NOMO-1 (cell line): ENCODE data around the gene TXNRD2.

ENCODE experiments used
- DNase-seq, 2 experiments: peaks; one replicate each; lab custom pipeline; 2025; ENCODE audit not compliant: unreplicated experiment in 2 of 2; lab: John Stamatoyannopoulos, UW

Gene TXNRD2

DNA sequence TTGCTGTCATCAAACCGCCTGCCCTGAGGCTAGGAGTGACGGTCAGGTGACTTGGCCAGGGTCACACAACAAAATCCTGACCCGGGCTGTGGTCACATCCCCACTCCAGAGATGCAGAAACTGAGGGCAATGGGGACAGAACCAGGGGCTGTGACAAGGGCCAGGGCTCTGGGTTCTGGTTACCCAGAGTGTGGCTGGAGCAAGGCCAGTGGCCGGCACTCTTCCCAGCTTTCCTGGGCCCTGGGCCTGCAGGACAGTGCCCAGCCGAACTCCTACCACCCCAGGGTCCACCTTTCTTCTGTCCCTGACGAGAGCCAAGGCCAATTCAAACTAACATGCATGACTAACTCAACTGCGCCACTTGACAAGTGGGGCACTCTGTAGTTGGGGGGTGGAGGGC, 39.1 kb upstream of the TXNRD2 start:
- no peak for DNase-seq

DNA sequence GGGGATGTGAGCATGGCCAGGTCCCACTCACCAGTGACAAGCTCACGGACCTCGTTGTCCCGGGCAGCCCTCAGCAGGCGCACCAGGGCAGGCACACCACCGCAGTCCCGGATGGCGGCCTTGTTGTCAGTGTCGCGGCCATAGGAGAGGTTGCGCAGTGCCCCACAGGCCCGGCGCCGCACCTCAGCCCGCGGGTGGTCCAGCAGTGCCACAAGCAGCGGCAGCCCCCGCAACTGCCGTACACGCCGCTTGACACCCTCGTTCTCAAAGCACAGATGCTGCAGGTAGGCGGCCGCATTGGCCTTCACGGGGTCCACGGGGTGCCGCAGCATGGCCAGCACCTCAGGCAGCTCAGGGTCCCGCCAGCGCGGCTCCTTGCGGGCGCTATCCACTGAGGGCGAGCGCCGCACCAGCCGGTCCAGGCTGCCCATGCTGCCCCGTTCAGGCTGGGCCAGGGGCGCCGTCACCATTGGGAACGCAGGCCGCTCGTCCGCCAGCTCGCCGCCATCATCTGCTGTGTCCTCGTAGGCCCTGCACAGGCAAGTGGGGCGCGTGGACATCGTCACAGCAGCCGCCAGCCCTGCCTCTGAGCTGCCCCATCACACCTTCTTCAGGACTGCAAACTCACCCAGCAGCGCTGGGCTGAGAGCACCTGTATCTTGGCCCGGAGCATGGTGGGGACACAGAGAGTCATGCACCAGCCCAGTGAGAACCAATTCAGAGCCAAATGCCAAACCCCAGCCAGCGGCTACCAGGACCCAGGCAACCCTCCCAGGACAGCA, 38.3 kb upstream of the TXNRD2 start:
- DNase-seq, result no peak

DNA sequence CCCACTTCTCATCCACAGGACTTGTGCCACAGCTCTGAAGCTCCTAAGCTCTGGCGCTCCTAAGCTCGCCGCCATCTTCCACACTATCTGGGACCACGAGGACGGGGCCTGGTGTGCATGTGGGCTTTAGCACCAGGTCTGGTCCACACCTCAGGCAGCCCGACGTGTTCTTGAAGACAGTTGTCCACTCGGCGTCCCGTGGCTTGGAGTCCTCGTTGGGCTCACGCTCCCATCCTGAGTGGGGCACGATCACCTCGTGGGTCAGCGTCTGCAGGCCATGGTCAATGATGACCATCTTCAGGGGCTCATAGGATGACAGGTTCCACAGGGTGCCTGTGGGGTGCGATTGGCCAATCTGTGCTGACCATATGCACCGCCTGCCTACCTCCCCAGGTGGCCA, 37.1 kb upstream of the TXNRD2 start:
- no peak for DNase-seq

DNA sequence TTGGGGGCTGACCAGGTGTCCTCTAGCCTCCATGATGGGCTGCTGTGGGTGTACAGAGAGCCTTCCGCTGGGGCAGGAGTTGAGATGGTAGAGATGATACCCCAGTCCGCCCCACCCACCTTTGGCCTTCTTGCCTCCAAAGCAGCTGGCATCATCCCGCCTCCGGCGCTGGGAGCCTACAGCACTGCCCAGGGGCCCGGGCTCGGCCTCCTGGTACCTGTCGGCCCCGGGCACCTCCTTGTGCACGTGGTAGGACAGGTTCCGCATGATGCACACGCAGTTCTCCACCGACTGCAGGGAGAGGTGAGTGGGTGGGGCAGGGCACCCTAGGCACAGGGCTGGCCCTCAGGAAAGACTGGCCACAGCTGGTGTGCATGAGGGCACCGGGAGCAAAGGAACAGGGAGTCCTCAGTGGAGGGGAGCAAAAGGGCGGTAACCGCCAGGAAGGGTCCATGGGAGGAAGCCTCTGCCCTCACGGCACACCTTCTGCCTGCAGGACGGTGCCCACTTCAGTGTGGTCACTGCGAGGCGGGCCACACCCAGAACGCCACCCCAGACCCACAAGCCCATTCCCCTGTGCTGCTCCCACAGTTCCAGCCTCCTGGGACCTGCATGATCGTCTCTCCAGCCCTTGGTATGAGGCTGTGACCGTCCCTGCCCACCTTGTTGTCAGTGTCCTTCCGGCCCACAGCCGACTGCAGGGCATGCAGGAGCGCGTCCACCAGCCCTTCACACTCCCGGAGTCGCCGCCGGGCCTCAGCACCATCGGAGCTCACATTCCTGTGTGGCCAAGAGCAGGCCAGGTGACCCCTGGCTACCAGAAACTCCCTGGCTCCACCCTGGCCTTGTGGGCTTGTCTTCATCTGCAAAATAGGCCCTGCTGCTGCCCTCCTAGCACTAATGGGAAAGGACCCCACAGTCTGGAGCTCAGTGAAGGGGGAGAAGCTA, 36.0 kb upstream of the TXNRD2 start:
- no peak for DNase-seq

DNA sequence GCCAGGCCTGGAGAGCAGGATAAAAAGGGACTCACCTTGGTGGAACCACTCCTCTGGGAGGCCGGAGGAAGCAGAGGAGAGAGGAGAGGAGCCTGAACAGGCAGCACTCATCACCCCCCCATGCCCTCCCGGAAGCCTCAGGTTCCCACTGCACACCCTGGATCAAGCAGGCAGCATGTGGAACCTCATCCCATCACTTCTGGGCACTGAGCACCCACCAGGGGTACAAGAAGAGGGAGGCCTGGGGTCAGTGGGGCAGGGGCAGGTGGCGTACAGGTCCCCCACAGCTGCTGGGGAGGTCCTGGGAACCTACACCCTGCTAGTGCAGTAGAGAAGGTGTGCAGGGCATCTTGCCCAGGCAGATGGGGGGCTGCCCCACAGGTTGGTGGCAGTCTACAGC, 35.1 kb upstream of the TXNRD2 start:
- no peak for DNase-seq

DNA sequence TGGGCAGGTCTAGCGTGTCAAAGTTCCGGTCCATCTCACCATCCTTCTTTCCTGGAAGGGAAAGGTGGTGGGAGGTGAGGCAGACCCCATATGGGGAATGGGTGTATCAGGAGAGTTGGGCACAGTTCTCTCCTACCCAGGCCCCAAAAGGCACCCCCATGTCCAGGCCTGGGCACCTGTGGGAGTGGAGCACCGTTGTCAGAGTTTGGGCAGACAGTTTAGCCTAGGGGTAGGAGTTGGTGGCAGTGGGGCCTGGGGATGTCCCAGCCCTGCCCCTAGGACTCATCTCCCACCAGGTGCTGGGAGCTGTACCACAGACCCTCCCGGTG, 34.1 kb upstream of the TXNRD2 start:
- no peak for DNase-seq

DNA sequence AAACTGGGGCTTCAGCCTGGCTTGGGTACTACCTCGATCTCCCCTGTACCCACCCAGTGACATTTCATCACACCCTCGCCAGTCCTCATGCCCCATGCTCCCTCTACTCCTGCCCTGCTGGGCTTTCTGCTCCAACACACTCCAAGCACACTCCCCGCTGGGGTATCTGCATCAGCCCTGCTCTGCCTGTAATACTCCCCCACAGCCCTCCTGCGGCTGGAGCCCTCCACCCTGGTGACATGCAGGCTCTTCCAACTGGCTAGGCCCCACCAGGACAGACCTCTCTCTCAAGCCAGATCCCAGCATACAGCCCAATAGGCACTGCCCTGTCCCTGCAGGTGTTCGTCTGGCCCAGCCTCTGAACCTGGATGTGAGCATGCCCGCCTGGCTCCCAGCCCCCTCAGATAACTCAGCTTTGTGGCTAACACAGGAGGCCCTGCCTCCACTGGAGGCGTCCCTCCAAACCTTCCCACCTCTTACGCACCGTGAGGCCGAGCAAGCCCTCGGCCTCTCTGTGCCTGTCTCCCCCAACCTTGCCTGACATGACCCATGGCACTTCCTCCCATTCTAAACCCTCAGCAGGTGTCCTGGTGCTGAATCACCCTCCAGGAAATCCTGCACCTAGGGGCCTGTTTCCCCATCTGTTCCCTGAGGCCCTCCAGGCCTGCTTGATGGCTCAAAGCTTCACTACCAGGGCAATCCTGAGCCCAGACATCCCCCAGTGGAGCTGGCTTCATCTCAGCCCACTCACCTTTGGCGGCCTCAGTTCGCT, 33.5 kb upstream of the TXNRD2 start:
- peak in 1 of 2 experiments; percentile 2 for DNase-seq

DNA sequence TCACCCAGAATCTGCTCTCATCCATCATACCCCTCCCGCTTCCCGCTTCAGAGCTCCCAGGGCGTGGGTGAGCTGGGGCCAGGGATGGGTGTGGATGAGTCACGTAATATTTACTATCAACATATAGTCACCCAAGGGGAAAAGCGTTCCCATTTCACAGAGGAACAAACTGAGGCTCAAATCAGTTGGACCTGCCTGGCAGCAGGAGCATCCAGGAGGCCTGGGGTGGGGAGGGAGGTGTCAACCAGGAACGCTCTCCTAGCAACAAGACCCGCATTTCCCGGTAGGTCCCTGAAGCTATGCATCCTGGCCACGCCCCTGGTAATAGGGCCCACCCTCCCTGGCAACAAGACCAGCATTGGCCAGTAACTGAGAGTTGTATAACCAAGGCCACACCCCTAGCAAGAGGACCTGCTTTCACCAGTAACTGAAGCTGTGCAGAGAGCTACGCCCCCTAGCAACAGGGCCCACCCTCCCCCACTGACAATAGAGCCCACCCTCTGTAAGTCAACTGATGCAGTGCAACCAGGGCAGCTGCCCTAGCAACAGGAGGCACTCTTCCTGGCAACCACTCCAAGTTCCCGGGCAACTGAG, 32.7 kb upstream of the TXNRD2 start:
- peak; percentile 13 to 23 for DNase-seq

DNA sequence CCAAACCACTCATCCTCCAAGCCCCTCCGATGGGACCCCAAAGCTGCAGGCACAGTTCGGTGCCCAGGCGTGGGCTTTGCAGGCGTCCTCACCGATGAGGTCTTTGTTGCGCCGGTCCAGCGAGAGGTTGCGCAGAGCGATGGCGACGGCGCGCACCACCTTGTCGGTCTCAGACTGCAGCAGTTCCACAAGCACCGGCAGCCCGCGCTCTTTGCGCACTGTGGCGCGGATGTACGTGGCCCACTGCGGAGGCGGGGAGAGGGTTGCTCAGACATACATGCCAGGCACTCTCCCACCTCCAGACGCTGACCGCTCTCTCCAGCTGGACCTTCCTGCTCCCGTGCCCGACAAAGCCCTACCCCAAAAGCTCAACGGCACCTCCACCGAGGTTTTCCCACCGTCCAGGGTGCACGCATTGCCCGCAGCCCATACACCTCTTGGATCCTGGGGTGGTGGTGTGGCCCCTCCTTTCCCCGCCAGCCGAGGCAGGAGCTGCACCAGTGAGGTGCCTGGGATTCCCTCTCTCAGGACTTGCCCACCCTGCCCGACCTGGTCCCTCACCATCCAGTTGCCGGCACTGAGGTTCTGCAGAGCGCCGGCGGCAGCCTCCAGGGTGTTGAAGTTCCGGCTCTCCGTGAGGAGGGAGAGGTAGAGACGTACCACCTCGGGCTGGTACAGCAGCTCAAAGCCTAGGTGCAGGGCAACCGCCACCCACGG, 32.1 kb upstream of the TXNRD2 start:
- no peak for DNase-seq

DNA sequence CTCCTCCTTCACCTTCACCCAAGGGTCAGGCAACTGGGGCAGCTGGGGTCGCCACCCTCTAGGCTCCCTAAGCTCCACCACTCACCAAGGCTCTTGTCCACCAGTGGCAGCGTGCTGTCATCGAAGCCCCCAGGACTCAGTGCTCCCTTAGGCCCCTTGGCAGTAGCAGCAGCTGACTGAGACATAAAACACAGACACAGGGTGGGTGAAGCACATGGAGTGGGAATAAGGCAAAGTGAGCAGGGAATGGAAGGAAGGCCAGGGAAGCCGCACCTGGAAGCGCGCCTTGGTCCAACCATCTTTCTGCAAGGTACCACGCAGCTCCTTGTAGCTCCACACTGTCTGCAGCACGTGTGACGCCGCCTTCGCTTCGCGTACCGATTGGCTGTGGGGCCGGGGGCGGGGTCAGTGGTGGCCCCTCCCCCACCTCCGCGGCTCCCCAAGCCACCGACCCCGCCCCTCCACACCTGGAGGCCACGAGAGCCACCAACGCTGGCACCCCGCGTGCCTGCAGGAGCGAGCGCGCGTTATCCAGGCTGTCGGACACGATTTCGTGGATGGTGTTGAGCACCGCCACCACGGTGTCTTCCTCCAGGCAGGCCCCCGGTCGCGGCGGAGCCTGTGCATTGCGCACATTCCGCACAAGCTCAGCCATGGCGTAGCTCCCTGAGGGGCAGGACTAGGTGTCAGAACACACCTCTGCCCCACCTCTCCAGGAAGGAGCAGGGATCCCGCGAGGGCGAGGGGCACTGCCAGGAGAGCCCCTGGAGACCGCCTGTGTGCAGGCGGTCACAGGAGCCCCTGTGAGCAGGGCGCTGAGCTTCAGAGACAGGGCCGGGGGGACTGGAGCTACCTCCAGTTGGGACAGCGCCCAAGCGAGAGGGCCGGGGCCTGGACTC, 31.3 kb upstream of the TXNRD2 start:
- DNase-seq, result no peak

DNA sequence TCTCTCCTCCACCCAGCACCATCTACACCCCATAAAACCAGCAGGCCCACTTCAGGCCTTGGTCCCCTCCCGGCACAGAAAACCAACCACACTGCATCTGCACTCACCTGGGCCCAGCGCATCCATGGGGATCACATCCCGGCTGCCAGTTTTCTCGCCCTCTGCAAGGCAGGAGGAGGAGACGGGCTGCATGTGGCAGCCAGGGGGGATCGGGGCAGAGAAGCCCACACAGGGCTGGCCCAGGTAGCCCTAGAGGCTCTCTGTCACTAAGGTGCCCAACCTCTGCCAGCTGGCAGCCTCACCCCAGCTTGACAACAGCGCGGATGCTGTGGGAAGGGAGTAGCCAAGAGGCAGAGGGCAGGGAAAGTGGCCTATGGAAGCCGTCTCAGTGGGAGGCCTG, 30.6 kb upstream of the TXNRD2 start:
- DNase-seq, result no peak

DNA sequence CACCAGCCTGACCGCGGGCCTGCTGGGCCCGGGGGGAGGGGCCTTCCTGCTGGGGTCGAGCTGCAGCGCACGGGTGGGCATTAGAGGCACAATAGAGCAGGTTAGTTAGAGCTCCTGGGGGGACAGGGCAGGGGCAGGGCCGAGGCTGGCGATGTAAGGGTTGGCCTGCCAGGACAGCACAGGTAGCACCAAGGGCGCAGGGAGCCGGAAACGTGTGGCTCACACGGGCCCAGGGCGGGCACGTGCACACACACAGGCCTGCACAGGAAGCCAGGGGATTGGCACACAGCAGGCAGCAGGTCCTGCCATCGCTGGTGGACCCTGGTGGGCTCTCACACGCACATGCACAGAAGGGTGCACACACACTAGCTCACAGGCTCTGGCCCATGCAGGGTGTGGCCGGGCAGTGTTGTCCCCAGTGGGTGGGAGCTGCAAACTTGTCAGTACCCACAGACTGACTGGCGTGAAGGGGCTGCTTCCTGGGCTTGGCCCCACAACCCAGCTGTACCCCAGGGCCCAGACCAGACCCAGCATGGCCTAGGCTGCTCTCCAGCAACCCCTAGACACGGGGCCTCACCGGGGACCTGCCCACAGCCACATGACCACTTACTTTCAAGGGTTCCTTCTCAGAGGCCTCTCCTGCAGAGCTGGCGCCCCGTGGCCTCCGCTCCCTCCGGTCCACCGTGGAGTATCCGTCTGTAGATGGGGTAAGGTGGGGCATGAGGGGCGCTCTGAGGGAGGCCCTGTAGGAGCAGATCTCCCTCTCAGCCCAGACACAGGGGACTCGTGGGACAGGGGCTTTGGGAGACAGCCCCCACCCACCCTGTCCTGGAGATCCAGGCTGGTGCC, 29.9 kb upstream of the TXNRD2 start:
- no peak for DNase-seq

DNA sequence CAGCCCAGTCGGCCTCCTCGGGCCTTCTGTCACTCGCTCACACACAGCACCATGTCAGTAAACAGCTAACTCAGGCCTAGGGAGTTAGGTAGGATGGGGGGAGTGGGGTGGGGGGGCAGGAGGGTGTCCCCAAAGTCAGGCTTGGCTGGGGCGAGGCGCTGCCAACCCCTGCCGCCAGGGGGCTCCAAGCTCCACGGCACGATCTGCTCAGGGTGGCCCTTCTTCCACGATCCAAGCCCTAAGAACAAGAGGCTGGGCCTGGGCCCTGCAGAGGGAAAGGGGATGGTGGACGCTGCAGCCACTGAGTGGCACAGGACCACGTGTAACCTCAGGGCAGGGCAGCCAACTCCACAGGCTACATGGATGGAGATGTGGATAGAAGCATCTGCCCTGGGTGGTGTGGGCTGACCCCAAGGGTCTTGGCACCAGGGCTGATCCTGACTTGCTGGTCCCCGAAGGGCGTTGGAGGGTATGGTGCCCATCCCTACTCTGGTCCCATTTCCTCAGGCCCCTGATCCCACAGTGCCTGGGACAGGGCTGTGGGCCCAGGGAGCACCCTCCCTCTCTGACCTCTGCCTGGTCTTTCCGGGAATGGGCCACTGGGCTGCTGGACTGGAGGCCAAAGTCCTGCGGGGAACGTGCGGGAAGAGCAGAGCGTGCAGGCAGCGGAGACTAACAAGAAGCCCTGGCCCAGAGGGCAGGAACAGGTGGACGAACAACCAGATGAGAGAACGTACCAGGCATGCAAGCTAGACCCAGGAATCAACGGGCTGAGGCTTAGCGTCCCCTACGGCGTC, 29.1 kb upstream of the TXNRD2 start:
- peak; percentile 37 to 55 for DNase-seq

DNA sequence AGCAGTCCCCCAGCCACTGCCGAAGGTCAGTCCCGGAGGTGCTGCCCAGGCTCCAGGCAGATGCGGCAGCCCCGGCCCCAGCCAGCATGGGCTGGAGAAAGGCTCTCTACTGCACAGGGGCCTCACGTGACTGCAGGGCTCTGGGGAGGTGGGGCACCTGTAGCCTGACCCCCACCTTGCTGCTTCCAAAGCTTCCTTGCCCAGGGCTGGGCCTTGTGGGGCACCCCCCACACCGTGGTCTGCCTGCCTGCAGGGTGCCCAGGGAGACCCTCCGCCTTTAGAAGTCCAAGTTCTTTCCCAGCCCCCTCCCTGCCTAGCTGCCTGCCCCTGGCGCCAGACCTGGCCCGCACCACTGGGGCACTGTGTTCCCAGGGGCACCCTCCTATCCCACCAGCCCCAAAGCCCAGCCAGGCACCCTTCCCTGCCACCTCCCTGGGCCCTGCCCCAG, 28.4 kb upstream of the TXNRD2 start:
- DNase-seq, result no peak

DNA sequence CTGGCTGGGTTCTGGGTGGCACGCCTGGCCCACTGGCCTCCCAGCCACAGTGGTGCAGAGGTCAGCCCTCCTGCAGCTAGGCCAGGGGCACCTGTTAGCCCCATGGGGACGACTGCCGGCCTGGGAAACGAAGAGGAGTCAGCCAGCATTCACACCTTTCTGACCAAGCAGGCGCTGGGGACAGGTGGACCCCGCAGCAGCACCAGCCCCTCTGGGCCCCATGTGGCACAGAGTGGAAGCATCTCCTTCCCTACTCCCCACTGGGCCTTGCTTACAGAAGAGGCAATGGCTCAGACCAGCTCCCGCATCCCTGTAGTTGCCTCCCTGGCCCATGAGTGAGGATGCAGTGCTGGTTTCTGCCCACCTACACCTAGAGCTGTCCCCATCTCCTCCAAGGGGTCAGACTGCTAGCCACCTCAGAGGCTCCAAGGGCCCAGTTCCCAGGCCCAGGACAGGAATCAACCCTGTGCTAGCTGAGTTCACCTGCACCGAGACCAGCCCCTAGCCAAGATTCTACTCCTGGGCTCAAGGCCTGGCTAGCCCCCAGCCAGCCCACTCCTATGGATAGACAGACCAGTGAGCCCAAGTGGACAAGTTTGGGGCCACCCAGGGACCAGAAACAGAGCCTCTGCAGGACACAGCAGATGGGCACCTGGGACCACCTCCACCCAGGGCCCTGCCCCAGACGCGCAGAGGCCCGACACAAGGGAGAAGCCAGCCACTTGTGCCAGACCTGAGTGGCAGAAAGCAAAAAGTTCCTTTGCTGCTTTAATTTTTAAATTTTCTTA, 27.7 kb upstream of the TXNRD2 start:
- DNase-seq, result no peak

DNA sequence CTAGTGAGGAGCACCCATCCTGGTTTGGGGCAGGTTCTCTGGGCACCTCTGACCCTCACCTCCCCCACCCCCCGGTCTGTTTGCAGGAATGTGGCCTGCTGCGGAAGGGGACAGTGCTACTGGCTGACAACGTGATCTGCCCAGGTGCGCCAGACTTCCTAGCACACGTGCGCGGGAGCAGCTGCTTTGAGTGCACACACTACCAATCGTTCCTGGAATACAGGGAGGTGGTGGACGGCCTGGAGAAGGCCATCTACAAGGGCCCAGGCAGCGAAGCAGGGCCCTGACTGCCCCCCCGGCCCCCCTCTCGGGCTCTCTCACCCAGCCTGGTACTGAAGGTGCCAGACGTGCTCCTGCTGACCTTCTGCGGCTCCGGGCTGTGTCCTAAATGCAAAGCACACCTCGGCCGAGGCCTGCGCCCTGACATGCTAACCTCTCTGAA, 26.9 kb upstream of the TXNRD2 start:
- no peak for DNase-seq
